NCI-H510A (cell line): ENCODE measurements around the gene KMT5C.

Experiments used
- DNase-seq: peaks from one replicate; lab custom pipeline; 2025; lab: John Stamatoyannopoulos, UW

Gene KMT5C

GRCh38 chr19:55386493-55386971 lies 46.9 kb downstream of the KMT5C start:
- no peak for DNase-seq

- DNase-seq = no peak
These were observed 48.2 kb downstream of the KMT5C start for GRCh38 chr19:55387736-55388497.

GRCh38 chr19:55389386-55390317 lies 50.0 kb downstream of the KMT5C start:
- DNase-seq = no peak

- no peak for DNase-seq
These were observed 50.8 kb downstream of the KMT5C start for GRCh38 chr19:55390461-55390880.

- no peak for DNase-seq
These were observed 51.6 kb downstream of the KMT5C start for GRCh38 chr19:55391191-55391670.

GRCh38 chr19:55391702-55392615 lies 52.3 kb downstream of the KMT5C start:
- no peak for DNase-seq

- no peak for DNase-seq
These were observed 53.4 kb downstream of the KMT5C start for GRCh38 chr19:55392820-55393761.
